Esophagus squamous epithelium (tissue), 5 donors: ENCODE data around the gene PDHX. TPM values are rescaled to one million over a fixed set of nuclear protein-coding genes. Genes with fewer than 3 reads are reported as not detected.
A peak's percentile ranks its signal among the peaks of the same experiment; 100 is the strongest.

ENCODE experiments used
- DNase-seq: peaks from one replicate; lab custom pipeline; 2025; lab: John Stamatoyannopoulos, UW
- H3K27ac ChIP-seq, 4 donors: fragments of 200-600 bp; sonication (generic); one replicate each; pipeline ENCODE4 v1.5.1; 2016 to 2019; ENCODE audit warnings: mild to moderate bottlenecking in 1 of 4
- H3K27me3 ChIP-seq, 4 donors: fragments of 200-600 bp; sonication (generic); 1 replicate in 3 of 4; 2 replicates in 1 of 4; pipeline versions ENCODE4 v1.5.1 to v1.6.0; 2017 to 2021; ENCODE audit warnings: antibody characterized with exemption in 1 of 4
- H3K36me3 ChIP-seq, 3 donors: fragments of 200-600 bp; sonication (generic); one replicate each; pipeline ENCODE4 v1.5.1; 2016 to 2019
- H3K4me1 ChIP-seq, 3 donors: fragments of 200-600 bp; sonication (generic); one replicate each; pipeline ENCODE4 v1.5.1; 2017 to 2019
- H3K4me3 ChIP-seq, 4 donors: fragments of 200-600 bp; sonication (generic); 1 replicate in 3 of 4; 2 replicates in 1 of 4; pipeline ENCODE4 v1.5.1; 2016 to 2019; ENCODE audit warnings: mild to moderate bottlenecking in 2 of 4, moderate library complexity in 1 of 4
- H3K9me3 ChIP-seq, 3 donors: fragments of 200-600 bp; sonication (generic); one replicate each; pipeline ENCODE4 v1.5.1; 2016 to 2019
- POLR2A ChIP-seq, 4 donors: fragments of 450-650 bp; IDR thresholded peaks; one replicate each; pipeline ENCODE4 v1.6.1; 2017; ENCODE audit warnings: antibody characterized with exemption in 4 of 4, mild to moderate bottlenecking in 4 of 4, moderate library complexity in 3 of 4
- WGBS, 2 donors: methylation state at CpG; one replicate each; pipeline ENCODE4 v1.1.5; 2018; 5-methylcytosine and 5-hydroxymethylcytosine counted together
- intact Hi-C: fragments of 100-400 bp; cut with DNase I; formaldehyde crosslinking; loops from one replicate; pipeline ENCODE4 v1.15.0; 2022
- total RNA-seq, 4 donors: library from RNA; depleted of rRNA; stranded (reverse); fragments of >200 nt; gene quantifications; one replicate each; pipeline ENCODE4 v1.1.0, GENCODE V29; 2016
- TF ChIP-seq, protein P1 (sequence below), 6 experiments: fragments of 450-650 bp in 4 of 6; fragments of 200-600 bp in 2 of 6; sonication (generic) in 2 of 6; IDR thresholded peaks; one replicate each; pipeline ENCODE4 v1.5.1; 2016 to 2019; ENCODE audit warnings: antibody characterized with exemption in 6 of 6, mild to moderate bottlenecking in 4 of 6, moderate library complexity in 4 of 6
- donor health status: DM: yes; HTN: yes; CAD: no.

The PDHX gene
- total RNA-seq, 4 donors from 2014 or later = 14.1 to 29.9 (median 25.7) TPM

DNA sequence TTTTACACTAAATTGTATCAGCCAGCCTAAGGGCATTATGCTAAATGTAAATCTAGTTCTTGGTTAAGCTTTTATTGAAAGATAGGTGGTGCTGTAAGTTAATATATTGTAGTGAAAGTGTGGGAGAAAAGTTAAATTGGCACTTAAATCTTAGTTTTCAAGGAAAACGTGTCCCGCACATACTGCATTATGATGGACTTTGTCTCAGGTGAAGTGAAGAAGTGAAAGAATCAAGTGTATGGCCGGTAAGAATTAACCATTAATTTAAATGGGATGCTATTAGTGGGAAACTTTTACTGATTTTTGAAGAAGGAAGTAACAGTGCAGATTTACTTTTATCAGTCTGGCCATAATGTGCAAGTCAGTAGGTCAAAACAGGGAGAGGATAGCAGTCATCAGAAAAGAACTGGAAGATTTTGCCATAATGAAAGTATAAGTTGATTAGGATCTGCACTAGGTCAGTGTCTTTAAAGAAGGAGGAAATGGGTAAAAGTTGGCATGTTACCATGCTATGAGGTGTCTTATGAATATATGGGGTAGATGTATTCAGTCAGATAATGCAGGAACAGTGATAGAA is 81.6 kb downstream of the PDHX start:
- no peak for DNase-seq

DNA sequence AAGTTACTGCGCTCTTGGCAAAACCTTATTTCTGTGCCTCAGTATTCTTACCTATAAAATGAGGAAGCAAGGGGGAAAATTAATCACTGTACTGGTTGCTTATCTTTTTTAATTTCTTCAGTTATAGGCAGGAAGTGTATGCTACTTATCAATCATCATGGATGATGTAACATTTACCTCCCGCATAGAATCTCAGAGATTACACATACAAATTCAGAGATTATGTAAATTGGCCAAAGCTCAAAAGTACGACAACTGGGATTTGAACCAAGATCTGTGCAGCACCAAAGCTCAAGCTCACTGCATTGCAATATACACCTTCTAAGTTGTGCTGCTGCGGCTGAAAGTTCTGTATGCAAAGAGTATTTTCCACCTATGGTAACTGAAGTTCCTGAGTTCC is 83.0 kb downstream of the PDHX start:
- intact Hi-C loops = loop anchor here (10.0 kb wide), 1 partner anchor 385 kb away; no protein-coding TSS in a partner anchor
- Histone ChIP-seq H3K27ac (no peak overlapping the region), H3K4me3 (no peak overlapping the region), H3K9me3 (no peaks in the 10 kb centered on the region), H3K4me1 (peaks cover 4 to 9% (median 6%) of the 10 kb centered on the region in 3 donors), H3K27me3 (no peaks in the 10 kb centered on the region), H3K36me3 (peaks cover 0 to 7% (median 0%) of the 10 kb centered on the region in 3 donors)
- no peak for DNase-seq
- TF ChIP-seq POLR2A (IDR thresholded peaks at IDR 0.05) = no peak
- TF ChIP-seq, protein P1, sequence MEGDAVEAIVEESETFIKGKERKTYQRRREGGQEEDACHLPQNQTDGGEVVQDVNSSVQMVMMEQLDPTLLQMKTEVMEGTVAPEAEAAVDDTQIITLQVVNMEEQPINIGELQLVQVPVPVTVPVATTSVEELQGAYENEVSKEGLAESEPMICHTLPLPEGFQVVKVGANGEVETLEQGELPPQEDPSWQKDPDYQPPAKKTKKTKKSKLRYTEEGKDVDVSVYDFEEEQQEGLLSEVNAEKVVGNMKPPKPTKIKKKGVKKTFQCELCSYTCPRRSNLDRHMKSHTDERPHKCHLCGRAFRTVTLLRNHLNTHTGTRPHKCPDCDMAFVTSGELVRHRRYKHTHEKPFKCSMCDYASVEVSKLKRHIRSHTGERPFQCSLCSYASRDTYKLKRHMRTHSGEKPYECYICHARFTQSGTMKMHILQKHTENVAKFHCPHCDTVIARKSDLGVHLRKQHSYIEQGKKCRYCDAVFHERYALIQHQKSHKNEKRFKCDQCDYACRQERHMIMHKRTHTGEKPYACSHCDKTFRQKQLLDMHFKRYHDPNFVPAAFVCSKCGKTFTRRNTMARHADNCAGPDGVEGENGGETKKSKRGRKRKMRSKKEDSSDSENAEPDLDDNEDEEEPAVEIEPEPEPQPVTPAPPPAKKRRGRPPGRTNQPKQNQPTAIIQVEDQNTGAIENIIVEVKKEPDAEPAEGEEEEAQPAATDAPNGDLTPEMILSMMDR (IDR thresholded peaks at IDR 0.05) = no peak
- 60 to 72% methylated on average over 4 of the region's 4 CpGs for WGBS, 2 donors

More for the DNA sequence above, 81.6 kb downstream of the PDHX start:
- Histone ChIP-seq H3K27ac (no peak overlapping the region), H3K27me3 (no peaks in the 10 kb centered on the region), H3K4me3 (no peak overlapping the region), H3K4me1 (peaks cover 4 to 9% (median 6%) of the 10 kb centered on the region in 3 donors), H3K36me3 (peaks cover 0 to 13% (median 0%) of the 10 kb centered on the region in 3 donors), H3K9me3 (no peaks in the 10 kb centered on the region)
- WGBS, 2 donors = 17 to 20% methylated on average over 3 of the region's 3 CpGs
- TF ChIP-seq POLR2A (IDR thresholded peaks at IDR 0.05) = no peak
- TF ChIP-seq, protein P1 (IDR thresholded peaks at IDR 0.05) = peak in 5 of 6 experiments; percentile 43 to 84 (median 64)
- intact Hi-C loops = loop anchor here (10.0 kb wide), 1 partner anchor 387 kb away; no protein-coding TSS in a partner anchor

DNA sequence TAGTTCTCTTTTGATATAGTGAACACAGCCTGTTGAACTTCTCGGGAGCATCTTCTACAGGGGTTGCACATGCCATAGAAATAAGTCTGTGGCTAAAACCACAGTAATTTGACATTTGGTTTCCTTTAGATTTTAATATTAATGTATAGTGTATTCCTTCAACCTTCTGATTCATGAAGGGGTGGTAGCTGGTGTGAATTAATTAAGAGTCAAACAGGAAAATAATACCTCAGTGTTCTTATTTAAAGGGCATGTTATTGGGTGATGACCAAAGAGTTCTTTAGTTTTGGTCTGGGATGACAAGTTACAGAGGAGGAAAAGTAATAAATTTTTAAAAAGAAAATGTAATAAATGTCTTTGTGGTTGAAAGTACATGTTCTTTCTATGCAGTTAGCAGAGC is 86.8 kb downstream of the PDHX start:
- Histone ChIP-seq H3K27me3 (no peaks in the 10 kb centered on the region), H3K9me3 (no peaks in the 10 kb centered on the region), H3K4me3 (no peak overlapping the region), H3K4me1 (peaks cover 3 to 38% (median 4%) of the 10 kb centered on the region in 3 donors), H3K36me3 (no peaks in the 10 kb centered on the region), H3K27ac (no peak overlapping the region)
- intact Hi-C loops = loop anchor here (10.0 kb wide), 1 partner anchor 112 kb away; no protein-coding TSS in a partner anchor
- no peak for TF ChIP-seq POLR2A (IDR thresholded peaks at IDR 0.05)
- TF ChIP-seq, protein P1 (IDR thresholded peaks at IDR 0.05) = no peak
- WGBS, 2 donors = 0 to 75% methylated on average over 1 of the region's 1 CpG
- no peak for DNase-seq

DNA sequence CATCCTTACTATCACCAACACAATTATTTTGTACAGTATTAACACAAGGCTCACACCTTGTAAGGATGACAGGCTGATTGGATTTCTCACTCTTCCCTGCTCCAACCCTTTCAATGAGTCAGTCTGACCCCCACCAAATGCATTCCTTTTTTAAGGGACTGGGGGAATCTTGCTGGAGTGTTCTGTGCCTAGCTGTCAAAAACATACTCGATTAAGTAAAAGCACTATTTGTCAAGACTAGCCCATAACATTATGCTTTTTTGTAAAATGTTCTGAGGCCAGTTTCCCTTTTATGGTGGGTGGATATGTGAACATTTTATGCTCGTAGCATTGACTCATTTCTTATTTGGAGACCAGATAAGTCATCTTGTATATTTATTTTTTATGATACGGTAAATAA is 87.2 kb downstream of the PDHX start:
- peaks cover 0 to 40% (median 6%) of the 10 kb centered on the region in 3 donors for H3K4me1 ChIP-seq
- TF ChIP-seq, protein P1 (IDR thresholded peaks at IDR 0.05) = no peak
- no peak for TF ChIP-seq POLR2A (IDR thresholded peaks at IDR 0.05)
- no peaks in the 10 kb centered on the region for H3K36me3 ChIP-seq
- no peak overlapping the region for H3K27ac ChIP-seq
- intact Hi-C loops = loop anchor here (10.0 kb wide), 1 partner anchor 111 kb away; no protein-coding TSS in a partner anchor
- DNase-seq = no peak
- H3K9me3 ChIP-seq = no peaks in the 10 kb centered on the region
- H3K27me3 ChIP-seq = no peaks in the 10 kb centered on the region
- 48 to 49% methylated on average over 3 of the region's 3 CpGs for WGBS, 2 donors
- H3K4me3 ChIP-seq = no peak overlapping the region

DNA sequence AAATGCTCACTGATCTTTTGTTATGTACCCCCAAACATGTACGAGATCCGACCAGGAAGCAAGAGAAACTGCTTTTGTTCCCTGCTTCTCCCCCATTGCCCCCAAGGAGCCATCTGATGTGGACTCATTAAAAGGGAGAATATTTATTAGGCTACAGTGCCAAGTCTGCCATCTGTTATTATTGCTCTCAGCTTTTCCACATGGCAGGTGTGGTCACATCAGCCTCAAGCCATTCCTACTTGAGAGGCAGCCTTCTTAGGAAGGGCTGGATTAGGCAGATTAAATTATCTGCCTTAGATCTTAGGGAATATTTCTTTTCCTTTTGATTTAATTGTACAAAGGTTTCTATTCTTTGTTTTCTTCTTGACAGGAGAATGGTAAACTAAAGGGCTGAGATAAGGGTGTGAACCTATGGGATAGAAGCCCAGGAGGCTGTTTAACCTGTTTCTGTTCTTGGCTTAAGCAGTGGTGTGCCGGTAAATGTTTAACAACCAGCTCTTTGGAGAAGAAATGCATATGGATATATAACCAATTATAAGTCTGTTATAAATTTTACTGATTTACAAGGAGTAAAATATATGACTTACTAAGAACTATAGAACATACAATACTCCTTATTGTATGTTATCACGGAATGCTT is 88.8 kb downstream of the PDHX start:
- no peak for DNase-seq
- Histone ChIP-seq H3K36me3 (no peaks in the 10 kb centered on the region), H3K4me3 (no peak overlapping the region), H3K27ac (peak overlapping the region; percentile 12 to 68 (median 54)), H3K4me1 (peaks cover 0 to 56% (median 14%) of the 10 kb centered on the region in 3 donors), H3K9me3 (no peaks in the 10 kb centered on the region), H3K27me3 (no peaks in the 10 kb centered on the region)
- intact Hi-C loops = loop anchor here (10.0 kb wide), 1 partner anchor 110 kb away; no protein-coding TSS in a partner anchor
- TF ChIP-seq, protein P1 (IDR thresholded peaks at IDR 0.05) = no peak
- TF ChIP-seq POLR2A (IDR thresholded peaks at IDR 0.05) = no peak
- 50 to 62% methylated on average over 4 of the region's 4 CpGs for WGBS, 2 donors
